ENCODE results near the gene RSAD1.

DNA sequence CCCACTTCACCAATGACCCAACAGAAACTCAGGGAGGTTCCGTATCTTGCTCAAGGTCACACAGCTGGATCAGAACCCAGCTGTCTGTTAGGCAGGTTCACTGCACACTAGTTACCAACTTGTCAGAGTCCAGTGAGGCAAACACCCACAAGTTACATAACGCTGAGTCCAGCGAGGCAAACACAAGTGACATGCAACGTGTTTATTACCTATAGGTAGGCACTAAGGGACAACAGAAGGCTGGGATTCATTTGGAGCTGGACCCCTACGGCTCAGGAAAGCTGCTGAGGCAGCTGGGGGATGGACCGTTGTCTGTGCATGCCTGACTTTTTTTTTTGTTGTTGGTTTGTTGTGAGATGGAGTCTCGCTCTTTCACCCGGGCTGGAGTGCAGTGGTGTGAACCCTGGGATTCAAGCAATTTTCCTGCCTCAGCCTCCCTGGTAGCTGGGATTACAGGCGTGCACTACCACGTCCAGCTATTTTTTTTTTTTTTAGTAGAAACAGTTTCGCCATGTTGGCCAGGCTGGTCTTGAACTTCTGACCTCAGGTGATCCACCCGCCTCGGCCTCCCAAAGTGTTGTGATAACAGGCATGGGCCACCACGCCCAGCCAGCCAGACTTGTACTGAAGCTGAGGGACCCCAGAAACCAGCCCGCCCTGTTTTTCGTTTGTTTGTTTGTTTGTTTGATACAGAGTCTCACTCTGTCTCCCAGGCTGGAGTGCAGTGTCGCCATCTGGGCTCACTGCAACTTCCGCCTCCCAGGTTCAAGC, 1.9 kb upstream of the RSAD1 start:
- TF ChIP-seq EZH2 (IDR thresholded peaks at IDR 0.05; ENCODE audit: borderline replicate concordance, low read depth, low read length, severe bottlenecking), result no peak
- TF ChIP-seq POLR2A (IDR thresholded peaks at IDR 0.05; ENCODE audit: low read depth, low read length), result no peak
- TF ChIP-seq, protein P1, sequence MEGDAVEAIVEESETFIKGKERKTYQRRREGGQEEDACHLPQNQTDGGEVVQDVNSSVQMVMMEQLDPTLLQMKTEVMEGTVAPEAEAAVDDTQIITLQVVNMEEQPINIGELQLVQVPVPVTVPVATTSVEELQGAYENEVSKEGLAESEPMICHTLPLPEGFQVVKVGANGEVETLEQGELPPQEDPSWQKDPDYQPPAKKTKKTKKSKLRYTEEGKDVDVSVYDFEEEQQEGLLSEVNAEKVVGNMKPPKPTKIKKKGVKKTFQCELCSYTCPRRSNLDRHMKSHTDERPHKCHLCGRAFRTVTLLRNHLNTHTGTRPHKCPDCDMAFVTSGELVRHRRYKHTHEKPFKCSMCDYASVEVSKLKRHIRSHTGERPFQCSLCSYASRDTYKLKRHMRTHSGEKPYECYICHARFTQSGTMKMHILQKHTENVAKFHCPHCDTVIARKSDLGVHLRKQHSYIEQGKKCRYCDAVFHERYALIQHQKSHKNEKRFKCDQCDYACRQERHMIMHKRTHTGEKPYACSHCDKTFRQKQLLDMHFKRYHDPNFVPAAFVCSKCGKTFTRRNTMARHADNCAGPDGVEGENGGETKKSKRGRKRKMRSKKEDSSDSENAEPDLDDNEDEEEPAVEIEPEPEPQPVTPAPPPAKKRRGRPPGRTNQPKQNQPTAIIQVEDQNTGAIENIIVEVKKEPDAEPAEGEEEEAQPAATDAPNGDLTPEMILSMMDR (IDR thresholded peaks at IDR 0.05; ENCODE audit: extremely low read depth in 1 of 2, insufficient read depth in 1 of 2, low read depth in 1 of 2, low read length in 2 of 2), result no peak
